GM18951 (cell line): ENCODE data around the gene FRMD3.
"Not testable (repeated sequence)": the region's sequence is repeated elsewhere in the genome, so short reads cannot be mapped to it uniquely, and the experiment has no call there.

Experiments used
- POLR2A ChIP-seq: IDR thresholded peaks from 4 replicates; pipeline ENCODE4 v1.6.1; 2011; ENCODE audit warnings: mild to moderate bottlenecking; ENCODE audit not compliant: insufficient read length, insufficient read depth; ENCODE audit errors: extremely low read depth
- in situ Hi-C: fragments of 300-500 bp; cut with MboI; formaldehyde crosslinking; loops from one replicate; pipeline ENCODE4 v1.12.0; 2022; ENCODE audit warnings: low sequenced_read_pairs, mixed read lengths, inconsistent platforms; ENCODE audit not compliant: unreplicated experiment

Gene FRMD3

GRCh38 chr9:83367326-83367725, 170.9 kb downstream of the FRMD3 start:
- TF ChIP-seq POLR2A = no peak
- in situ Hi-C loops = no loop called here

- in situ Hi-C loops = no loop called here
- no peak for TF ChIP-seq POLR2A
These were observed 175.7 kb downstream of the FRMD3 start for GRCh38 chr9:83362341-83362995.

DNA sequence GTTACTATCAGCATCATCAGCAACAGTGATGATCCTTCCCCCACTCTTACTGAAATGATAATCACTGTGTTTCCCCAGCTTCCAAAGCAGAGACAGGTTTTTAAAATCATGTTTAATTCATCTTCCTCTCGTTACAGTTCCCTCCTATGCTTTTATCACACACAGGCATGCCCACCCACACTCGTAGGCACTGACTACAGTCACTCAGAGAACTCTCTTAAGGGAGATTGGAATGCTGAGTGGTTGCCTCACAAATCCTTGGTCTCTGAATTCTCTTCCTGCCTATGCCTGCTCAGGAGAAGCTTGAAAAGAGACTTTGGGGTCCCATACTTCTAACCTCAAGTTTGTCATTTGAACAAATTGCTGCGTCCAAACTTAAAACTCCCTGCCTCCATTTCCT, 179.2 kb downstream of the FRMD3 start:
- in situ Hi-C loops = no loop called here
- TF ChIP-seq POLR2A = no peak

GRCh38 chr9:83358493-83358892, 179.7 kb downstream of the FRMD3 start:
- in situ Hi-C loops = not testable (repeated sequence)

GRCh38 chr9:83355729-83356151, 182.5 kb downstream of the FRMD3 start:
- in situ Hi-C loops = no loop called here
- TF ChIP-seq POLR2A = no peak

GRCh38 chr9:83355024-83355444, 183.2 kb downstream of the FRMD3 start:
- in situ Hi-C loops = no loop called here
- TF ChIP-seq POLR2A = no peak

GRCh38 chr9:83349031-83349430, 189.2 kb downstream of the FRMD3 start:
- in situ Hi-C loops = loop anchor here (25.0 kb wide), 1 partner anchor 563 kb away; the partner anchor contains the start of gene KIF27

GRCh38 chr9:83346655-83347420, 191.4 kb downstream of the FRMD3 start:
- TF ChIP-seq POLR2A = no peak
- in situ Hi-C loops = loop anchor here (25.0 kb wide), 1 partner anchor 565 kb away; the partner anchor contains the start of gene KIF27

More at GRCh38 chr9:83349031-83349430, 189.2 kb downstream of the FRMD3 start:
- TF ChIP-seq POLR2A = no peak

DNA sequence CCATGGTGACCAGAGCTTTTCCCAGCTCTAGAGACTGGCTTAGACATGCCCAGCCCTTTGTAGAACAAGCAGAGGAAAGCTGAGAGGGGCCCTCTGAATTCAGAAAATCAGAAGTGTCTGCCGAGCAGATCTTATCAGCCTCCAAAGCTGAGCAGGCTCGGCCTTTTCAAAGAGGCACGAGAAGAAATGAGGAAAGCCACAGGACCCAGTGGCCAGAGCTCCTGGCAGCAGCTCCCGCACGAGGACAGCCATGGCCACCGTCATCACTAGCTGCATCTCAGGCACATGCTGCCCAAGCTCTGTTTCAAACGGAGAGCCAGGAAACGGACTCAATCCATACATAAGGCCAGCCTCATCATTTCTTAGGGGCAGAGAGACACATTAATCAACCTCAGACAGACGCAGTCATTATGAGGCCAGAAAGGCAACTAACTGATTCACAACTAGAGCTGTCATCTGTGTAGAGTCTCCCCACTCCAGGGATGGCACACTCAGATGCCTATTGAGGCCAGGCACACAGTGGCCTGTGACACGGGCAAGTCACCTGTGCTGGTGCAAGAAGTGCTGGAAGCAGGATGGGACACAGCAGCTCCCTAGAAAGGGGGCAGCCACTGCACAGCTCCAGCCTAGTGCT, 194.7 kb downstream of the FRMD3 start:
- no peak for TF ChIP-seq POLR2A
- in situ Hi-C loops = loop anchor here (25.0 kb wide), 1 partner anchor 569 kb away; the partner anchor contains the start of gene KIF27

DNA sequence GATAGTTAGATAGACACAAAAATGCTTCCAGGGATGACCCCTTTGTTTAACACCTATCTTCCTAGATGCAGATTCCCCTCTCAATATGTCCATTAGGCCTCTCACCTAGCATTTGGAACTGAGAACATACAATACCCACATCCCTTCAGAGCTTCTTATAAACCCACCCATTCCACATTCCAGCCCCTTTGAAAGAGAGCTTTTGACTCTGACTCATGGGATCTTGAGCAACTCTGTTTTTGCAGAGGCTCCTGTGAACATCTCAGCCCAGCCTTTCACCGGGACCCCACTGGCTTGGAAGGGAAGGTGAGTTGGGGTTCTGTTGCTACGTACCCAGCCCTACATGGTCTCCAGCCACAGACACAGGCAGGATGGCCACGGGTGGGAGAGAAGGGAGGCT, 195.5 kb downstream of the FRMD3 start:
- TF ChIP-seq POLR2A = no peak
- in situ Hi-C loops = loop anchor here (25.0 kb wide), 1 partner anchor 570 kb away; the partner anchor contains the start of gene KIF27

DNA sequence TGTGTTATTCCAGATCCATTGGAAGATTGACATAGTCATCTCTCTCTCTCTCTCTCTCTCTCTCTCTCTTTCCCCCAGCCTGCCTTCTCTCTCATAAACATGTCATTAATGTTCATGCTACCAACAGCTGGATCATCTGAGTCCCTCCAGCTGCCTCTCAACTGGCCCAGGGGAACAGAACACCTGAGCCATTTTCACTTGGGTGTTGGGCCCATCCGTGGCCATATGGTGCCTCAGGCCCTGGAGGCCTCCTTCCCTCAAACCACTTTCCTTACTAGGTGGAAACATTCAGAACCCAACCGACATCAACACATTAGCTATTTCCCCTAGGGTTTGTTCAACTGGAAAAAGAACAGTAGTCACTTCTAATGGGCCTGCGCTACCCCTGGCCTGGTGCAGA, 196.2 kb downstream of the FRMD3 start:
- in situ Hi-C loops = loop anchor here (25.0 kb wide), 1 partner anchor 570 kb away; the partner anchor contains the start of gene KIF27
- TF ChIP-seq POLR2A = no peak

- no peak for TF ChIP-seq POLR2A
- in situ Hi-C loops = loop anchor here (25.0 kb wide), 1 partner anchor 572 kb away; the partner anchor contains the start of gene KIF27
These were observed 197.8 kb downstream of the FRMD3 start for GRCh38 chr9:83340451-83340850.

DNA sequence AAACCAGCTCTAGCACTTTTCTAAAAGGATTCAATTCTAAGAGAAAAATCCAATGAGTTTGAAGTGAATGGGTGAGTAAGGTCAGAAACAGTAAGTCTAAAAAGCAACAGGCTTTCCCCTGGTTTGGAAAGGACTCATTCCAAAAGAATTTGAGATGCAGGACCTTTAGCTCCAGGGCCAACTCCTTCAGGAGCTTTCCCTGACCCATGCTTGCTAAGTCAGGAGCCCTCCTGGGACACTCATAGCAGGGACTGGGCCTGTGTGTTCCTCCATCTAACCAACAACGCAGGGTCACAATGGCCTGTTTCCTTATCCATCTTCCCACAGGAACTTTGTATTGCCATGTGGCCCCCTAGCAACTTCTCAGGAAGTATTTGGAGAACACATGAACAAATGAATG, 198.8 kb downstream of the FRMD3 start:
- in situ Hi-C loops = loop anchor here (10.0 to 25.0 kb wide), 2 partner anchors 205 to 573 kb away; partner anchors contain the start of gene KIF27
- no peak for TF ChIP-seq POLR2A
